ENCODE data around the gene SH3PXD2A.

- TF ChIP-seq, protein P1, sequence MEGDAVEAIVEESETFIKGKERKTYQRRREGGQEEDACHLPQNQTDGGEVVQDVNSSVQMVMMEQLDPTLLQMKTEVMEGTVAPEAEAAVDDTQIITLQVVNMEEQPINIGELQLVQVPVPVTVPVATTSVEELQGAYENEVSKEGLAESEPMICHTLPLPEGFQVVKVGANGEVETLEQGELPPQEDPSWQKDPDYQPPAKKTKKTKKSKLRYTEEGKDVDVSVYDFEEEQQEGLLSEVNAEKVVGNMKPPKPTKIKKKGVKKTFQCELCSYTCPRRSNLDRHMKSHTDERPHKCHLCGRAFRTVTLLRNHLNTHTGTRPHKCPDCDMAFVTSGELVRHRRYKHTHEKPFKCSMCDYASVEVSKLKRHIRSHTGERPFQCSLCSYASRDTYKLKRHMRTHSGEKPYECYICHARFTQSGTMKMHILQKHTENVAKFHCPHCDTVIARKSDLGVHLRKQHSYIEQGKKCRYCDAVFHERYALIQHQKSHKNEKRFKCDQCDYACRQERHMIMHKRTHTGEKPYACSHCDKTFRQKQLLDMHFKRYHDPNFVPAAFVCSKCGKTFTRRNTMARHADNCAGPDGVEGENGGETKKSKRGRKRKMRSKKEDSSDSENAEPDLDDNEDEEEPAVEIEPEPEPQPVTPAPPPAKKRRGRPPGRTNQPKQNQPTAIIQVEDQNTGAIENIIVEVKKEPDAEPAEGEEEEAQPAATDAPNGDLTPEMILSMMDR (IDR thresholded peaks at IDR 0.05), result no peak
- no peak for TF ChIP-seq EP300 (IDR thresholded peaks at IDR 0.05)
These were observed 137.8 kb downstream of the SH3PXD2A start for GRCh38 chr10:103717341-103718246.
